ENCODE results near the gene CXCL12. TPM values are rescaled to one million over a fixed set of nuclear protein-coding genes. Genes with fewer than 3 reads are reported as not detected.

Gene CXCL12
- total and polyA plus RNA-seq, 4 donors: 108 to 637 (median 222) TPM

GRCh38 chr10:44355630-44356029, 29.3 kb downstream of the CXCL12 start:
- Histone ChIP-seq H3K4me1 (ENCODE audit: control insufficient read depth in 1 of 2, insufficient read depth in 2 of 2, low read length in 2 of 2) (no peaks in the 10 kb centered on the region), H3K9me3 (ENCODE audit: control insufficient read depth, low read length) (no peaks in the 10 kb centered on the region), H3K4me3 (ENCODE audit: low read length in 2 of 2) (no peak overlapping the region), H3K36me3 (ENCODE audit: control insufficient read depth in 1 of 2, insufficient read depth in 2 of 2, low read length in 1 of 2) (no peaks in the 10 kb centered on the region), H3K27me3 (ENCODE audit: control insufficient read depth in 1 of 2, insufficient read depth in 2 of 2, low read length in 1 of 2) (no peaks in the 10 kb centered on the region), H3K27ac (ENCODE audit: low read depth in 1 of 2, low read length in 2 of 2) (no peak overlapping the region)
- WGBS, 2 donors: 95 to 100% methylated on average over 3 of the region's 3 CpGs
- DNase-seq (peak in 1 of 2 donors; percentile 49), ATAC-seq (ENCODE audit: low FRiP score) (no peak)
- intact Hi-C loops (cut with DNase I): no loop called here

GRCh38 chr10:44354771-44355170, 30.1 kb downstream of the CXCL12 start:
- WGBS, 2 donors: 91 to 93% methylated on average over 2 of the region's 2 CpGs

GRCh38 chr10:44353721-44354120, 31.2 kb downstream of the CXCL12 start:
- no peaks in the 10 kb centered on the region for H3K36me3 ChIP-seq (ENCODE audit: control insufficient read depth in 1 of 2, insufficient read depth in 2 of 2, low read length in 1 of 2)
- DNase-seq (peak in 1 of 2 donors; percentile 49), ATAC-seq (ENCODE audit: low FRiP score) (no peak)
- no peaks in the 10 kb centered on the region for H3K9me3 ChIP-seq (ENCODE audit: control insufficient read depth, low read length)
- intact Hi-C loops (cut with DNase I): no loop called here
- no peaks in the 10 kb centered on the region for H3K27me3 ChIP-seq (ENCODE audit: control insufficient read depth in 1 of 2, insufficient read depth in 2 of 2, low read length in 1 of 2)
- H3K4me3 ChIP-seq (ENCODE audit: low read length in 2 of 2): no peak overlapping the region
- no peaks in the 10 kb centered on the region for H3K4me1 ChIP-seq (ENCODE audit: control insufficient read depth in 1 of 2, insufficient read depth in 2 of 2, low read length in 2 of 2)
- WGBS, 2 donors: 96 to 98% methylated on average over 7 of the region's 7 CpGs
- no peak overlapping the region for H3K27ac ChIP-seq (ENCODE audit: low read depth in 1 of 2, low read length in 2 of 2)

More at GRCh38 chr10:44354771-44355170, 30.1 kb downstream of the CXCL12 start:
- ATAC-seq (ENCODE audit: low FRiP score) (no peak), DNase-seq (peak in 1 of 2 donors; percentile 34)
- Histone ChIP-seq H3K9me3 (ENCODE audit: control insufficient read depth, low read length) (no peaks in the 10 kb centered on the region), H3K4me1 (ENCODE audit: control insufficient read depth in 1 of 2, insufficient read depth in 2 of 2, low read length in 2 of 2) (no peaks in the 10 kb centered on the region), H3K36me3 (ENCODE audit: control insufficient read depth in 1 of 2, insufficient read depth in 2 of 2, low read length in 1 of 2) (no peaks in the 10 kb centered on the region), H3K4me3 (ENCODE audit: low read length in 2 of 2) (no peak overlapping the region), H3K27ac (ENCODE audit: low read depth in 1 of 2, low read length in 2 of 2) (no peak overlapping the region), H3K27me3 (ENCODE audit: control insufficient read depth in 1 of 2, insufficient read depth in 2 of 2, low read length in 1 of 2) (no peaks in the 10 kb centered on the region)
- intact Hi-C loops (cut with DNase I): no loop called here

DNA sequence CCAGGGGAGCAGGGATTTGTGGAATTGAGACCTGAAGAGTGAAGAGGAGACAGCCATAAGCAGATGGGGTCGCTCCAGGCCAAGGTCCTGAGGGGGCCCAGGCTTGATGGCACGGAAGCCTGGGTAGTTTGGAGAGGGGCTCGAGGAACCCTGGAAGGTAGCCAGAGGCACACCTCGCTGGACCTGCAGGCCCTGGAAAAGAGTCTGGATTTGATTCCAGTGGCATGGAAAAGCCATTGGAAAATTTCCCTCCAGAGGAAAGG, 31.8 kb downstream of the CXCL12 start:
- intact Hi-C loops (cut with DNase I): no loop called here
- DNase-seq (peak in 1 of 2 donors; percentile 53), ATAC-seq (ENCODE audit: low FRiP score) (no peak)
- no peaks in the 10 kb centered on the region for H3K36me3 ChIP-seq (ENCODE audit: control insufficient read depth in 1 of 2, insufficient read depth in 2 of 2, low read length in 1 of 2)
- H3K27ac ChIP-seq (ENCODE audit: low read depth in 1 of 2, low read length in 2 of 2): no peak overlapping the region
- no peaks in the 10 kb centered on the region for H3K27me3 ChIP-seq (ENCODE audit: control insufficient read depth in 1 of 2, insufficient read depth in 2 of 2, low read length in 1 of 2)
- WGBS, 2 donors: 95 to 96% methylated on average over 4 of the region's 4 CpGs
- H3K9me3 ChIP-seq (ENCODE audit: control insufficient read depth, low read length): no peaks in the 10 kb centered on the region
- no peak overlapping the region for H3K4me3 ChIP-seq (ENCODE audit: low read length in 2 of 2)
- no peaks in the 10 kb centered on the region for H3K4me1 ChIP-seq (ENCODE audit: control insufficient read depth in 1 of 2, insufficient read depth in 2 of 2, low read length in 2 of 2)

GRCh38 chr10:44352316-44353127, 32.4 kb downstream of the CXCL12 start:
- Histone ChIP-seq H3K27ac (ENCODE audit: low read depth in 1 of 2, low read length in 2 of 2) (no peak overlapping the region), H3K4me1 (ENCODE audit: control insufficient read depth in 1 of 2, insufficient read depth in 2 of 2, low read length in 2 of 2) (no peaks in the 10 kb centered on the region), H3K36me3 (ENCODE audit: control insufficient read depth in 1 of 2, insufficient read depth in 2 of 2, low read length in 1 of 2) (no peaks in the 10 kb centered on the region), H3K4me3 (ENCODE audit: low read length in 2 of 2) (no peak overlapping the region), H3K9me3 (ENCODE audit: control insufficient read depth, low read length) (no peaks in the 10 kb centered on the region), H3K27me3 (ENCODE audit: control insufficient read depth in 1 of 2, insufficient read depth in 2 of 2, low read length in 1 of 2) (no peaks in the 10 kb centered on the region)
- DNase-seq: peak; percentile 50 to 65
- intact Hi-C loops (cut with DNase I): no loop called here
- ATAC-seq (ENCODE audit: low FRiP score): peak; percentile 12
- 63 to 67% methylated on average over 11 of the region's 11 CpGs for WGBS, 2 donors

GRCh38 chr10:44348496-44348895, 36.4 kb downstream of the CXCL12 start:
- DNase-seq (peak in 1 of 2 donors; percentile 46), ATAC-seq (ENCODE audit: low FRiP score) (no peak)
- no peak overlapping the region for H3K4me3 ChIP-seq (ENCODE audit: low read length in 2 of 2)
- no peaks in the 10 kb centered on the region for H3K4me1 ChIP-seq (ENCODE audit: control insufficient read depth in 1 of 2, insufficient read depth in 2 of 2, low read length in 2 of 2)
- WGBS, 2 donors: 97 to 98% methylated on average over 5 of the region's 5 CpGs
- no peaks in the 10 kb centered on the region for H3K9me3 ChIP-seq (ENCODE audit: control insufficient read depth, low read length)
- H3K27ac ChIP-seq (ENCODE audit: low read depth in 1 of 2, low read length in 2 of 2): no peak overlapping the region
- no peaks in the 10 kb centered on the region for H3K27me3 ChIP-seq (ENCODE audit: control insufficient read depth in 1 of 2, insufficient read depth in 2 of 2, low read length in 1 of 2)
- no peaks in the 10 kb centered on the region for H3K36me3 ChIP-seq (ENCODE audit: control insufficient read depth in 1 of 2, insufficient read depth in 2 of 2, low read length in 1 of 2)
- intact Hi-C loops (cut with DNase I): no loop called here

DNA sequence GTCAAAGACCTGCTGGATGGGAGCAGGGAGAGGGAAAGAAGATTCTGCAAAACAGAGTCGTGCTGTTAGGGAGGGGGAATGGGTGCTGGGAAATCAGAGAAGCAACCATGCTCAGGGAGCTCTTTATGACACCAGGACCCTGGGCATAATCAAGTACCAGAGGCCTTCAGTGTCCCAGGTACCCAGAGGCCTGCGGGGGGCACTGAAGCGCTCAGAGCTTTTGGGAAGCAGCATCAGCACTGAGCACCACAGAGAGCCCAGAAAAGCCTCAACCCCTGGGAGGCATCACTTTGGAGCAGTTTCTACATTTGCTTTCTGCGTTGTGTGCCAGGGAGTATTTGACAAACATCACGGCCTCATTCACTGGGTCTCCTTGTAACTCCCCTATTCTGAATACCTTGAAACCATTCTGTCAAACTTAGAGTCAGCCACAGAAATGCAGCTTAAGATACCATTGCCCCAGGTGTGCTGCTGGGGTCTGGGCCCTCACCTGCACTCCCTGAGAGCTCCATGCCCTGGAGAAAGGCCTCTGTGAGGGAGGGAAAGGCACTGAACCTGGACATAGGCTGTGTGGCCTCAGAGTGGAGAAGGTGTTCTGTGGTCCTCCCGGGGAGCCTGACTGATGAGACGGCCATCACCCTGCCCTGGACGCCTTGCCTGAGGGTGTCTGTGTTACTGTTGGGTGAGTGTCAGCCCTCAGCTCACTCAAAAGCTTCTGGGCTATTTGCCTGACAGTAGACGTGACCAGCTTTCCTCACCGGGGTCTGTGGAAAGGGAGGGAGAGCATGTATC, 37.1 kb downstream of the CXCL12 start:
- peak in 1 of 2 donors; percentile 51 for DNase-seq

DNA sequence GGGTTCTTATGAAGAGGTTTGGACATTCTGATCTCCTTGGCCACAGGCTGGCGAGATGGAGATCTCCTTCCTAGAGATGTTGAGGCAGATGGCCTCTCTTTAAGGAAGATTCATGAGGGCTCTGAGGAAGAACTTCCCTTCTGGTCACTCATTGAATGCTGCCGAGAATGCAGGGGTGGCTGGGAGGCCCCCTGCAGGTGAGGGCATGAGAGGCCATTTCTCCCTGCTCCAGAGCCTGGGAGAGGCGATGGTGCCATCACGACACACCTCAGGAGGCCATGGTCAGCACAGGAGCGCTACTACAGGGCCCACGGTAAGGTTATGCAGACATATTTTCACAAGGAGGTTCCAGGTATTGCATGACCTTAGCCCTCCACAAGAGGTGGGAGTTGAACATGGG, 40.2 kb downstream of the CXCL12 start:
- no peaks in the 10 kb centered on the region for H3K4me1 ChIP-seq (ENCODE audit: control insufficient read depth in 1 of 2, insufficient read depth in 2 of 2, low read length in 2 of 2)
- WGBS, 2 donors: 81 to 86% methylated on average over 6 of the region's 6 CpGs
- intact Hi-C loops (cut with DNase I): no loop called here
- no peaks in the 10 kb centered on the region for H3K36me3 ChIP-seq (ENCODE audit: control insufficient read depth in 1 of 2, insufficient read depth in 2 of 2, low read length in 1 of 2)
- ATAC-seq (ENCODE audit: low FRiP score) (no peak), DNase-seq (no peak)
- H3K4me3 ChIP-seq (ENCODE audit: low read length in 2 of 2): no peak overlapping the region
- H3K27ac ChIP-seq (ENCODE audit: low read depth in 1 of 2, low read length in 2 of 2): no peak overlapping the region
- no peaks in the 10 kb centered on the region for H3K9me3 ChIP-seq (ENCODE audit: control insufficient read depth, low read length)
- H3K27me3 ChIP-seq (ENCODE audit: control insufficient read depth in 1 of 2, insufficient read depth in 2 of 2, low read length in 1 of 2): no peaks in the 10 kb centered on the region

More for the DNA sequence above, 37.1 kb downstream of the CXCL12 start:
- ATAC-seq (ENCODE audit: low FRiP score): no peak
- Histone ChIP-seq H3K9me3 (ENCODE audit: control insufficient read depth, low read length) (no peaks in the 10 kb centered on the region), H3K4me1 (ENCODE audit: control insufficient read depth in 1 of 2, insufficient read depth in 2 of 2, low read length in 2 of 2) (no peaks in the 10 kb centered on the region), H3K27me3 (ENCODE audit: control insufficient read depth in 1 of 2, insufficient read depth in 2 of 2, low read length in 1 of 2) (no peaks in the 10 kb centered on the region), H3K36me3 (ENCODE audit: control insufficient read depth in 1 of 2, insufficient read depth in 2 of 2, low read length in 1 of 2) (no peaks in the 10 kb centered on the region), H3K27ac (ENCODE audit: low read depth in 1 of 2, low read length in 2 of 2) (no peak overlapping the region), H3K4me3 (ENCODE audit: low read length in 2 of 2) (no peak overlapping the region)
- WGBS, 2 donors: 84 to 91% methylated on average over 10 of the region's 10 CpGs
- intact Hi-C loops (cut with DNase I): no loop called here

DNA sequence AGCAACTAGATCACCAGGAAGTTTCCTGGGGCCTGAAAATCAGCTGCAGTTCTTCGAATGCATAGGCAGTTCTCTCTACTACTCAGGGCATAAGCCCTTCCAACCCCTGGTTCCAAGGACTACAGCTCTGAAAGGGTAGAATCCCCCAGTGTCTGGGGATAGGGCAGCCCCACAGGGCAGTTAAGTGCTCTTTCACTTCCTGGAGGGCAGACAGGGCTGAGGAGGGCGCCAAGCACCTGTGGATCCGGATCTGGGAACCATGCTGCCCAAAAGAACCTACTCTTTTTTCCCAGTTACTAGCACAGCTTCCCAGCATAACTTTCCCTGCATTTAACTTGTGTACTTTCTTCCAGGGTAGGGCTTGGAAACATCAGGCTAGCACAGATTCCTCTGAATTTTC, 41.1 kb downstream of the CXCL12 start:
- Histone ChIP-seq H3K27me3 (ENCODE audit: control insufficient read depth in 1 of 2, insufficient read depth in 2 of 2, low read length in 1 of 2) (no peaks in the 10 kb centered on the region), H3K36me3 (ENCODE audit: control insufficient read depth in 1 of 2, insufficient read depth in 2 of 2, low read length in 1 of 2) (no peaks in the 10 kb centered on the region), H3K4me1 (ENCODE audit: control insufficient read depth in 1 of 2, insufficient read depth in 2 of 2, low read length in 2 of 2) (no peaks in the 10 kb centered on the region), H3K4me3 (ENCODE audit: low read length in 2 of 2) (no peak overlapping the region), H3K27ac (ENCODE audit: low read depth in 1 of 2, low read length in 2 of 2) (no peak overlapping the region), H3K9me3 (ENCODE audit: control insufficient read depth, low read length) (no peaks in the 10 kb centered on the region)
- DNase-seq: no peak
- intact Hi-C loops (cut with DNase I): no loop called here
- no peak for ATAC-seq (ENCODE audit: low FRiP score)
- WGBS, 2 donors: 84 to 90% methylated on average over 3 of the region's 3 CpGs
